Parathyroid adenoma (tissue), 2 donors: ENCODE results near the gene SIRPB2.

Experiments used
- H2AFZ ChIP-seq: fragments of 300-600 bp; sonication (generic); one replicate; pipeline ENCODE4 v1.7.0; 2017; ENCODE audit warnings: antibody characterized with exemption, mild to moderate bottlenecking
- H3K27ac ChIP-seq: fragments of 300-600 bp; sonication (generic); one replicate; pipeline ENCODE4 v1.7.0; 2017
- H3K27me3 ChIP-seq: fragments of 300-600 bp; sonication (generic); one replicate; pipeline ENCODE4 v1.7.0; 2017; ENCODE audit warnings: low read length; ENCODE audit not compliant: control insufficient read depth, insufficient read depth
- H3K36me3 ChIP-seq: fragments of 300-600 bp; sonication (generic); one replicate; pipeline ENCODE4 v1.7.0; 2017; ENCODE audit warnings: low read length; ENCODE audit not compliant: control insufficient read depth, insufficient read depth
- H3K4me1 ChIP-seq: fragments of 300-600 bp; sonication (generic); one replicate; pipeline ENCODE4 v1.7.0; 2017; ENCODE audit warnings: control low read depth
- H3K4me2 ChIP-seq: fragments of 300-600 bp; sonication (generic); one replicate; pipeline ENCODE4 v1.7.0; 2017; ENCODE audit warnings: low read length
- H3K4me3 ChIP-seq: fragments of 300-600 bp; sonication (generic); one replicate; pipeline ENCODE4 v1.7.0; 2017; ENCODE audit warnings: low read depth, low read length
- H3K79me2 ChIP-seq: fragments of 300-600 bp; sonication (generic); one replicate; pipeline ENCODE4 v1.7.0; 2017; ENCODE audit warnings: control low read depth
- H3K9ac ChIP-seq: fragments of 300-600 bp; sonication (generic); one replicate; pipeline ENCODE4 v1.7.0; 2017; ENCODE audit warnings: mild to moderate bottlenecking
- H3K9me3 ChIP-seq: fragments of 300-600 bp; sonication (generic); one replicate; pipeline ENCODE4 v1.7.0; 2017; ENCODE audit warnings: low read length; ENCODE audit not compliant: control insufficient read depth
- CTCF ChIP-seq: fragments of 300-600 bp; sonication (generic); IDR thresholded peaks from one replicate; pipeline ENCODE4 v1.7.0; 2017; ENCODE audit warnings: antibody characterized with exemption, mild to moderate bottlenecking
- donor health status: primary hyperparathyroidism.

SIRPB2 gene

GRCh38 chr20:1491860-1492642, 831 bp upstream of the SIRPB2 start:
- Histone ChIP-seq H3K9me3 (no peaks in the 10 kb centered on the region), H3K4me1 (no peaks in the 10 kb centered on the region), H3K4me3 (no peak overlapping the region), H3K4me2 (no peak overlapping the region), H2AFZ (no peak overlapping the region), H3K79me2 (no peaks in the 10 kb centered on the region), H3K36me3 (no peaks in the 10 kb centered on the region), H3K27me3 (no peaks in the 10 kb centered on the region), H3K27ac (peak overlapping the region; percentile 39), H3K9ac (no peak overlapping the region)
- no peak for TF ChIP-seq CTCF

GRCh38 chr20:1490643-1491195, 501 bp downstream of the SIRPB2 start:
- Histone ChIP-seq H3K4me3 (no peak overlapping the region), H3K4me1 (no peaks in the 10 kb centered on the region)

GRCh38 chr20:1489764-1490436, 1.3 kb downstream of the SIRPB2 start:
- H3K79me2 ChIP-seq, result no peaks in the 10 kb centered on the region
- H3K36me3 ChIP-seq, result no peaks in the 10 kb centered on the region
- H3K9me3 ChIP-seq, result no peaks in the 10 kb centered on the region
- H3K4me3 ChIP-seq, result no peak overlapping the region
- no peak overlapping the region for H3K9ac ChIP-seq
- no peak for TF ChIP-seq CTCF
- no peaks in the 10 kb centered on the region for H3K27me3 ChIP-seq
- no peak overlapping the region for H3K4me2 ChIP-seq
- no peak overlapping the region for H3K27ac ChIP-seq
- no peak overlapping the region for H2AFZ ChIP-seq
- no peaks in the 10 kb centered on the region for H3K4me1 ChIP-seq

More at GRCh38 chr20:1490643-1491195, 501 bp downstream of the SIRPB2 start:
- Histone ChIP-seq H3K79me2 (no peaks in the 10 kb centered on the region), H3K9me3 (no peaks in the 10 kb centered on the region), H2AFZ (no peak overlapping the region), H3K4me2 (no peak overlapping the region), H3K27me3 (no peaks in the 10 kb centered on the region), H3K9ac (no peak overlapping the region), H3K27ac (peak overlapping the region; percentile 39), H3K36me3 (no peaks in the 10 kb centered on the region)
- TF ChIP-seq CTCF, result no peak

- H2AFZ ChIP-seq, result no peak overlapping the region
- no peak overlapping the region for H3K27ac ChIP-seq
- H3K4me3 ChIP-seq, result no peak overlapping the region
- H3K4me1 ChIP-seq, result no peaks in the 10 kb centered on the region
- H3K9ac ChIP-seq, result no peak overlapping the region
- no peaks in the 10 kb centered on the region for H3K79me2 ChIP-seq
- no peaks in the 10 kb centered on the region for H3K36me3 ChIP-seq
- TF ChIP-seq CTCF, result no peak
- H3K9me3 ChIP-seq, result no peaks in the 10 kb centered on the region
- H3K27me3 ChIP-seq, result no peaks in the 10 kb centered on the region
- H3K4me2 ChIP-seq, result no peak overlapping the region
Measured at GRCh38 chr20:1489325-1489724, 1.9 kb downstream of the SIRPB2 start.
